ENCODE results near the gene KLF6. TPM values are rescaled to one million over a fixed set of nuclear protein-coding genes. Genes with fewer than 3 reads are reported as not detected.

The KLF6 gene
- total RNA-seq, 6 experiments from 2014 or later: 25.2 to 86.4 (median 75.2) TPM

- intact Hi-C loops (cut with DNase I): no loop called here
- H3K36me3 ChIP-seq: no peaks in the 10 kb centered on the region
- DNase-seq: no peak
- TF ChIP-seq POLR2A (IDR thresholded peaks at IDR 0.05) (no peak), CTCF (IDR thresholded peaks at IDR 0.05) (no peak)
- H3K4me3 ChIP-seq: no peak overlapping the region
- ATAC-seq: peak in 3 of 4 donors; percentile 5 to 34 (median 12)
- no peaks in the 10 kb centered on the region for H3K27me3 ChIP-seq
- 25% methylated on average over 6 of the region's 6 CpGs for WGBS (ENCODE audit: insufficient coverage, low coverage, low lambda C conversion rate, missing lambda C conversion rate)
- peaks cover 0 to 25% (median 9%) of the 10 kb centered on the region in 4 donors for H3K4me1 ChIP-seq
- peak overlapping the region in 2 of 3 donors; percentile 3 to 59 for H3K27ac ChIP-seq
- H3K9me3 ChIP-seq: no peaks in the 10 kb centered on the region
Measured at GRCh38 chr10:3765146-3765545, 19.9 kb downstream of the KLF6 start.

GRCh38 chr10:3764626-3765112 lies 20.3 kb downstream of the KLF6 start:
- TF ChIP-seq POLR2A (IDR thresholded peaks at IDR 0.05): no peak
- peak; percentile 45 to 69 (median 59) for ATAC-seq

GRCh38 chr10:3763852-3764625 lies 21.0 kb downstream of the KLF6 start:
- Histone ChIP-seq H3K4me3 (no peak overlapping the region), H3K27ac (peak overlapping the region in 2 of 3 donors; percentile 3 to 59), H3K36me3 (no peaks in the 10 kb centered on the region), H3K4me1 (peaks cover 0 to 25% (median 9%) of the 10 kb centered on the region in 4 donors), H3K27me3 (no peaks in the 10 kb centered on the region), H3K9me3 (no peaks in the 10 kb centered on the region)
- intact Hi-C loops (cut with DNase I): no loop called here
- ATAC-seq (peak; percentile 68 to 71 (median 69)), DNase-seq (peak in 1 of 3 donors; percentile 28)
- 40% methylated on average over 8 of the region's 8 CpGs for WGBS (ENCODE audit: insufficient coverage, low coverage, low lambda C conversion rate, missing lambda C conversion rate)
- TF ChIP-seq POLR2A (IDR thresholded peaks at IDR 0.05): no peak
- TF ChIP-seq CTCF (IDR thresholded peaks at IDR 0.05): no peak

More at GRCh38 chr10:3764626-3765112, 20.3 kb downstream of the KLF6 start:
- peak in 1 of 3 donors; percentile 39 for DNase-seq
- intact Hi-C loops (cut with DNase I): no loop called here
- Histone ChIP-seq H3K36me3 (no peaks in the 10 kb centered on the region), H3K4me1 (peaks cover 0 to 25% (median 9%) of the 10 kb centered on the region in 4 donors), H3K9me3 (no peaks in the 10 kb centered on the region), H3K27ac (peak overlapping the region in 2 of 3 donors; percentile 3 to 59), H3K4me3 (no peak overlapping the region), H3K27me3 (no peaks in the 10 kb centered on the region)
- WGBS (ENCODE audit: insufficient coverage, low coverage, low lambda C conversion rate, missing lambda C conversion rate): 17% methylated on average over 2 of the region's 5 CpGs

GRCh38 chr10:3763035-3763456 lies 22.0 kb downstream of the KLF6 start:
- no peak for TF ChIP-seq CTCF (IDR thresholded peaks at IDR 0.05)
- Histone ChIP-seq H3K36me3 (no peaks in the 10 kb centered on the region), H3K9me3 (no peaks in the 10 kb centered on the region), H3K27me3 (no peaks in the 10 kb centered on the region), H3K4me1 (peaks cover 0 to 25% (median 9%) of the 10 kb centered on the region in 4 donors), H3K27ac (no peak overlapping the region), H3K4me3 (no peak overlapping the region)
- WGBS (ENCODE audit: insufficient coverage, low coverage, low lambda C conversion rate, missing lambda C conversion rate): 92% methylated on average over 10 of the region's 20 CpGs
- intact Hi-C loops (cut with DNase I): no loop called here
- DNase-seq: no peak
- ATAC-seq: peak in 1 of 4 donors; percentile 18

- peaks cover 0 to 25% (median 9%) of the 10 kb centered on the region in 4 donors for H3K4me1 ChIP-seq
- DNase-seq: no peak
- 75% methylated on average over 1 of the region's 1 CpG for WGBS (ENCODE audit: insufficient coverage, low coverage, low lambda C conversion rate, missing lambda C conversion rate)
- no peaks in the 10 kb centered on the region for H3K36me3 ChIP-seq
- TF ChIP-seq POLR2A (IDR thresholded peaks at IDR 0.05): no peak
- TF ChIP-seq CTCF (IDR thresholded peaks at IDR 0.05): no peak
- H3K27ac ChIP-seq: no peak overlapping the region
- H3K9me3 ChIP-seq: no peaks in the 10 kb centered on the region
- no peaks in the 10 kb centered on the region for H3K27me3 ChIP-seq
- intact Hi-C loops (cut with DNase I): no loop called here
- no peak for ATAC-seq
- no peak overlapping the region for H3K4me3 ChIP-seq
Measured at GRCh38 chr10:3762309-3762708, 22.7 kb downstream of the KLF6 start.

All from right lobe of liver (tissue), 6 donors.